Measurements from ENCODE around the gene ADIPOR2. TPM values are rescaled to one million over a fixed set of nuclear protein-coding genes. Genes with fewer than 3 reads are reported as not detected.
A peak's percentile ranks its signal among the peaks of the same experiment; 100 is the strongest.

The ADIPOR2 gene
- total RNA-seq, 2 experiments from 2014 or later, result 64.4 to 68.3 TPM

DNA sequence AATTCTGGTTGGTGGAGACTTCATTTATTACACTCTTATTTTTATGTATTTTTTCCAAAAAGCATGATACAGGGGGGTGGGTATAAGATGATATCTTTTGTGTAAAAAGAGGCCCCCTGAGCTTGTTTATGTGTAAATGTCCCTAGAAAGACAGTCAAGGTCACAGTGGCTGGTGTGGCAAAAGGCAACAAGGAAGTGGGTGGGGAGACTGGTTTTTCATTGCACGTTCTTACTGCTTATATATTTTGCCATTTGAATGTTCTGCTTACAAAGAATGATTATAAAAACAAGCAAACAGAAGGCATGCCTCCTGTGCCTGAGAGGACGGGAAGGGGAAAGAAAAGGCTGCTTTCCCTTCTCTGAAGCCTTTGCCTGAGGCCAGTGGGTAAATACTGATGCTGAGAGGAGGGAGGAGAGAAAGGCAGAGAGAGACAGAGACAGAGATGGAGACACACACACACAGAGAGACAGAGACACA lies 24.1 kb upstream of the ADIPOR2 start:
- ATAC-seq (no peak), DNase-seq (peak; percentile 56)
- H3K27ac Mint-ChIP-seq, result peak overlapping the region; percentile 88
- H3K9me3 Mint-ChIP-seq (ENCODE audit: insufficient read depth), result peaks cover 3% of the 10 kb centered on the region
- POLR2A ChIA-PET, result interaction anchor here (1.0 to 1.1 kb wide), 2 partner anchors 25 to 129 kb away, joined by 3 to 5 read pairs; partner anchors contain the start of gene ADIPOR2
- no peaks in the 10 kb centered on the region for H3K27me3 Mint-ChIP-seq (ENCODE audit: low read depth)
- peaks cover 68% of the 10 kb centered on the region for H3K4me1 Mint-ChIP-seq (ENCODE audit: low read depth)
- peak overlapping the region; percentile 42 for H3K4me3 Mint-ChIP-seq
- H3K36me3 Mint-ChIP-seq (ENCODE audit: low read depth), result peaks cover 14% of the 10 kb centered on the region
- CTCF ChIA-PET, result interaction anchor here (0.6 to 1.5 kb wide), 10 partner anchors 11 to 273 kb away, joined by 3 to 8 read pairs (median 3); no protein-coding TSS in a partner anchor

- CTCF ChIA-PET, result interaction anchor here (0.6 to 0.7 kb wide), 2 partner anchors 24 to 271 kb away, joined by 3 read pairs; no protein-coding TSS in a partner anchor
Observed at GRCh38 chr12:1668833-1669543, 21.9 kb upstream of the ADIPOR2 start.

DNA sequence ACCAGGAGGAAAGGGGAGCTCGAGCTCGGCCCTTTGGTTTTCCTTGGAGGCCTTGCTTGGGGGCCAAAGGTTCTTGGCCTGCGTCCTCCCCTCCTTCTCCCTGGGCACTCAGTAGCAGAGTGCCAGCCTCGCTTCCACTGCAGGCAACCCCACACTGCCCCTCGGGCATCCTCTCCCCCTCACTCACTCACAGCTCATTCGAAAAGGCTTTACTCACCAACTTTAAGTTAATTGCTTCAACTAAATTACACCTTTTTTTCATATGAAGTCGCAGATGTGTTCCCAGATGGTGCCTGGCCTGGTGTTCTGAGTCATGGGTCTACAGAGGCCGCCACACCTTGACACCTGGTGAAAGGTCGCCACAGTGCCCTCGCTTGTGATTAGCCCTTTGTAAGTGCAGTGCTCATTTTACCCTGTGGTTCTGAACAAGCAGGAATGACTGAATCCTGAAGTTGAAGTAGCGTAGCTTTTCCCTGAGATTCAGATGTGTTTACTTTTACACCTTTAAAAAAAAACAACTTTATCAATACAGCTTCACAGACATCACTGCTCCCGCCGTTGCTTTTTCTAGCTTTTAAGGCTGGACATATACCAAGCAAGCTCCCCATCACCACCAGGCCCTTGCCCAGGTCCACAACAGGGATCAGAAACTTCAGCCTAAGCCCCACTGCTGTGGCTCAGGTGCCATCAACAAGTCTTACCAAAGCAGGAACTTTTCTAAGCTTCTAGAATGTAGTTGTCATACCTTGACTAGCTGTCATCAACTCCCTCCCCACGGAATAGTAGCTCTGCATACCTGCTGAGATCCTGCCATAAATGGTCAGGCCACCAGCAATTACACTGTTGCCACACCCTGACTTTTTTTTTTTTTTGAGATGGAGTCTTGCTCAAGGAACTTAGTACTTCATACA lies 20.3 kb upstream of the ADIPOR2 start:
- H3K9me3 Mint-ChIP-seq (ENCODE audit: insufficient read depth), result peaks cover 3% of the 10 kb centered on the region
- peaks cover 44% of the 10 kb centered on the region for H3K4me1 Mint-ChIP-seq (ENCODE audit: low read depth)
- POLR2A ChIA-PET, result interaction anchor here (0.6 to 1.8 kb wide), 3 partner anchors 17 to 364 kb away, joined by 3 to 10 read pairs (median 3); partner anchors contain the start of gene ADIPOR2
- no peak overlapping the region for H3K27ac Mint-ChIP-seq
- no peak overlapping the region for H3K4me3 Mint-ChIP-seq
- DNase-seq (no peak), ATAC-seq (no peak)
- peaks cover 6% of the 10 kb centered on the region for H3K36me3 Mint-ChIP-seq (ENCODE audit: low read depth)
- no peaks in the 10 kb centered on the region for H3K27me3 Mint-ChIP-seq (ENCODE audit: low read depth)
- CTCF ChIA-PET, result interaction anchor here (0.9 to 2.3 kb wide), 4 partner anchors 17 to 270 kb away, joined by 3 to 8 read pairs (median 6); no protein-coding TSS in a partner anchor

More at GRCh38 chr12:1668833-1669543, 21.9 kb upstream of the ADIPOR2 start:
- Mint-ChIP-seq H3K36me3 (ENCODE audit: low read depth) (peaks cover 9% of the 10 kb centered on the region), H3K27me3 (ENCODE audit: low read depth) (no peaks in the 10 kb centered on the region), H3K9me3 (ENCODE audit: insufficient read depth) (peaks cover 3% of the 10 kb centered on the region), H3K4me3 (peak overlapping the region; percentile 1), H3K27ac (peak overlapping the region; percentile 60), H3K4me1 (ENCODE audit: low read depth) (peaks cover 59% of the 10 kb centered on the region)
- DNase-seq, result no peak
- ATAC-seq, result peak; percentile 16
- POLR2A ChIA-PET, result no interaction called here

DNA sequence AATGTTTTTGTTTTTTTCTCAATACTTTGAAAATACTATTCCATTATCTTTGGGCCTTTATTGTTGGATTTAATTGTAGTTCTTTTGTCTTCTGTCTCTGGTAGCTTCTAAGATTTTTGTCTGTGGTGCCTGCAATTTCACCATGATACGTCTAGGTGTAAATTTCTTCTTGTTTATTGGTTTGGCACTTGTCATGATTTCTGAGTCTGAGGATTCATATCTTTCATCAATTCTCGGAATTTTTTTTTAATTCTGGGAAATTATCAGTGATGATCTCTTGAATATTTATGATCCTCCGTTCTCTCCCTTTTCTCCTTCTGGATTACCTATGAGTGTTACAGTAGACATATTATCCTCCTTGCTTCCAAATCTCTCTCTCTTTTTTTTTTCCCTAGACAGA lies 14.8 kb upstream of the ADIPOR2 start:
- ChIA-PET CTCF (no interaction called here), POLR2A (interaction anchor here (1.7 kb wide), 1 partner anchor 14 kb away, joined by 4 read pairs; no protein-coding TSS in a partner anchor)
- no peak for DNase-seq
- H3K27me3 Mint-ChIP-seq (ENCODE audit: low read depth), result peaks cover 4% of the 10 kb centered on the region
- H3K27ac Mint-ChIP-seq, result no peak overlapping the region
- H3K4me1 Mint-ChIP-seq (ENCODE audit: low read depth), result peaks cover 6% of the 10 kb centered on the region
- no peaks in the 10 kb centered on the region for H3K36me3 Mint-ChIP-seq (ENCODE audit: low read depth)
- H3K9me3 Mint-ChIP-seq (ENCODE audit: insufficient read depth), result peaks cover 3% of the 10 kb centered on the region
- H3K4me3 Mint-ChIP-seq, result no peak overlapping the region
- no peak for ATAC-seq

DNA sequence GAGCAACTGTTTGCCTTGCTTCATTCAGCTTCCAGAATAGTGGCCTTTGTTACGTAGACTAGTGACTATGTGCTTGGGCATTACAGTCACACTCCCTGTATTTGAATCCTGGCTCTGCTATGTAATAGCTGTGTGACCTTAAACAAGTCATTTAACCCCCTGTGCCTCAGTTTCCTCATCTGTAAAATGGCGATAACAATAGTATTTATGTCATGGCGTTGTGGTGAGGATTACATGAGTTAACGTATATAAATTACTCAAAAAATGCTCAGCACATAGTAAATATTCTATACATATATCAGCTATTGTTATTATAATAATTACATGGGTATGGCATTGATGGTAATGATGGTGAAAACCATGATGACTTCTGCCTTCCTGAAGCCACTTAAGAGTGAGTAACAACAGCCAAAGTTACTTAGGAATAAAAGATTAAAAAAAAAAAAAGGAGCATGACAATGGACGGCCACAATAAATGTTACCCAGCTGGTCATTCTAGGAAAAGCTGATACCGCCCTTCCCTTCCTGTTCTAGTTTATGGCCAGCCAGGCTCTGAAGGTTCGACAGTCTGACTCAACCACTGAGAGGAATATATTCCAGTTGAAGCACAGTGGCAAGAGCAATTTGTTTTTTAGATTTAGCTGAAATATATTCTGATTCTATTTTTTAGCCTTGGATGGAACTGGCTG lies 9.9 kb upstream of the ADIPOR2 start:
- Mint-ChIP-seq H3K4me3 (no peak overlapping the region), H3K36me3 (ENCODE audit: low read depth) (no peaks in the 10 kb centered on the region), H3K27me3 (ENCODE audit: low read depth) (peaks cover 10% of the 10 kb centered on the region), H3K27ac (no peak overlapping the region), H3K4me1 (ENCODE audit: low read depth) (no peaks in the 10 kb centered on the region), H3K9me3 (ENCODE audit: insufficient read depth) (no peaks in the 10 kb centered on the region)
- POLR2A ChIA-PET, result no interaction called here
- CTCF ChIA-PET, result interaction anchor here (1.2 to 1.8 kb wide), 3 partner anchors 28 to 259 kb away, joined by 3 to 9 read pairs (median 4); no protein-coding TSS in a partner anchor
- DNase-seq (no peak), ATAC-seq (no peak)

DNA sequence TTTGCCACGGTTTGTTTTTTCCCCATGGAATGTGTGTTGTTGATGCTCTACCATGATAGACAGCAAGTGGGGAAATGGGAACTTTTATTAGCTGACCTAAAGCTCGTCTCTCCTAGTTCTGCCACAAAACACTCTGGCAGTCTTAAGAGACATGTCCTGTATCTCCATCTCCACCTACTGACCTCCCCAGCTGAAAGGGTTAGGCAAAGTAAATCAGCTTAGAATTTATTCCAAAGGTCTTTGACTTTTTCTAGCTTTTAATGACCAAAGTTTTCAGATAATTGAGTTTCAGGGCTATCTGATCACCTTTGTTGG lies 9.4 kb upstream of the ADIPOR2 start:
- no peak for DNase-seq
- no peaks in the 10 kb centered on the region for H3K4me1 Mint-ChIP-seq (ENCODE audit: low read depth)
- ATAC-seq, result no peak
- no peak overlapping the region for H3K4me3 Mint-ChIP-seq
- POLR2A ChIA-PET, result no interaction called here
- CTCF ChIA-PET, result interaction anchor here (1.2 to 1.8 kb wide), 3 partner anchors 28 to 258 kb away, joined by 3 to 9 read pairs (median 4); no protein-coding TSS in a partner anchor
- H3K9me3 Mint-ChIP-seq (ENCODE audit: insufficient read depth), result no peaks in the 10 kb centered on the region
- H3K27ac Mint-ChIP-seq, result no peak overlapping the region
- peaks cover 13% of the 10 kb centered on the region for H3K27me3 Mint-ChIP-seq (ENCODE audit: low read depth)
- H3K36me3 Mint-ChIP-seq (ENCODE audit: low read depth), result no peaks in the 10 kb centered on the region

DNA sequence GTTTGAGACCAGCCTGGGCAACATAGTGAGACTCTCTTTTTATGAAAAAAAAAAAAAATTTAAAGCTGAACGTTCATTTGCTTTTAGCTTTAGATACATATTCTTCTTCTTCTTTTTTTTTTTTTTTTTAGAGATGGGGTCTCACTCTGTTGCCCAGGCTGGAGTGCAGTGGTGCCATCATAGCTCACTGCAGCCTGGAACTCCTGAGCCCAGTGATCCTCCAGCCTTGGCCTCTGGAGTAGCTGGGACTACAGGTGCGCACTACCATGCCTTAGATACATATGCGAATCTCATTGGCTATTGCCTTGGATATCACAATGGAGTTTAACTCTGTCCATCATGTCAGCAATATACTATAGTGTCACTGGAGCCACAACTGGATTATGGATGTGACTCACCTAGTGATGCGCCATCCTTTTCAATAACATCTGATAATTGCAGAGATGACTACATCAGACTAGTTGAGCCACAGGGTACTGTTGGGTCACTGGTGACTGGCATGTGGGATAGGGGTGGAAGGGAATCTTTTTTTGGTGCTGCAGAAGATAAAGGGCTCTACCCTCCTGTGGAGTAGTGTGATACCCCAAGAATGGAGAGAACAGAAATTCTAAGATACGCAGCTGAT lies 2.7 kb upstream of the ADIPOR2 start:
- DNase-seq (no peak), ATAC-seq (no peak)
- Mint-ChIP-seq H3K9me3 (ENCODE audit: insufficient read depth) (no peaks in the 10 kb centered on the region), H3K4me3 (no peak overlapping the region), H3K27me3 (ENCODE audit: low read depth) (peaks cover 8% of the 10 kb centered on the region), H3K27ac (no peak overlapping the region), H3K36me3 (ENCODE audit: low read depth) (peaks cover 7% of the 10 kb centered on the region), H3K4me1 (ENCODE audit: low read depth) (peaks cover 33% of the 10 kb centered on the region)
- CTCF ChIA-PET, result interaction anchor here (0.6 to 1.2 kb wide), 4 partner anchors 21 to 1456 kb away, joined by 3 to 6 read pairs (median 4); no protein-coding TSS in a partner anchor
- POLR2A ChIA-PET, result interaction anchor here (0.8 to 1.0 kb wide), 2 partner anchors 18 to 25 kb away, joined by 3 read pairs; no protein-coding TSS in a partner anchor

DNA sequence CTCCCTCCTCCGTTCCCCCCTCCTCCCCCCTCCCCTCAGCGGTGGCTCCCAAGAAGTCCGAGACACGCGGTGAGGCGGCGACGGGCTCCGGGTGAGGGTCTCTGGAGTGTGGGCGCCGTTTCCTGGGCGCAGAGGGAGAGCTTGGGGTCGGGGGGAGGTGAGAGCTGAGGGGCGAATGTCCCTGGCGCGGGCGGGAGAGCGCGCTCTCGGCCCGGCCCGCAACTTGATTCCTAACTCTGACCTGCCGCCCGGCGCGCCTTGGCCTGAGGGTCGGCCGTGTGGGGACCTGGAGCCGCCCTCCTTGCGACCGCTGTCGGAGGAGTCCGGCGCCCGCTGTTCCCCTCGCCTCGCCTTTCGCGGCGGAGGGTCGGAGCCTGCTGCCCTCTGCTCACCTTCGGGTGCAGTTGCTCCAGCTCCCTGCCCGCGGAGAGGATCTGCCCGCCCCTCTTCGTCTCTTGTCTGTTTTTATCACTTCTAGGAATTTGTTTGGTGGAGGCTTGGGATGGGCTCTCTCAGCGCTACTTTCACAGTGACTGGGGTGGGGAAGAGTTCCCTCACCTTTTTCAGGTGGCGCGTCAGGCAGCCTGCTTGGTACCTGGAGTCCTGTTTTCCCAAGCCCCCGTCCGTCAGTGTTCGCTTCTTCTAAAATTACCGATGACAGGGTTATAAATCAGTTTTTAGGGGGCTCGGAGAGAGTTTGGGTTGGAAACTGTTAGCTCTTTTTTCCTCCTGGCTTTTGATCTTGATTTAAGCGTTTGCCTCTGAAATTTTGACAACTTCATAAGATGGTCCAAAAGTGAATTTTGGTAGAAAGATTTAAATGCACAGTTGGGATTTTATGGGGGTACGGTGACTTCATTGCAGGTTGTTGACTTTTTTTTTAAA lies 495 bp downstream of the ADIPOR2 start:
- POLR2A ChIA-PET, result interaction anchor here (0.5 to 1.7 kb wide), 10 partner anchors 12 to 352 kb away, joined by 3 to 6 read pairs (median 4); no protein-coding TSS in a partner anchor
- DNase-seq, result peak; percentile 53
- peaks cover 46% of the 10 kb centered on the region for H3K4me1 Mint-ChIP-seq (ENCODE audit: low read depth)

GRCh38 chr12:1692226-1692625 lies 1.4 kb downstream of the ADIPOR2 start:
- POLR2A ChIA-PET, result interaction anchor here (0.5 to 1.7 kb wide), 3 partner anchors 26 to 103 kb away, joined by 3 to 5 read pairs (median 3); no protein-coding TSS in a partner anchor

More for the DNA sequence above, 495 bp downstream of the ADIPOR2 start:
- no peak for ATAC-seq
- CTCF ChIA-PET, result interaction anchor here (1.4 to 3.3 kb wide), 4 partner anchors 14 to 573 kb away, joined by 3 to 25 read pairs (median 7); no protein-coding TSS in a partner anchor
- Mint-ChIP-seq H3K27me3 (ENCODE audit: low read depth) (peaks cover 2% of the 10 kb centered on the region), H3K27ac (peak overlapping the region; percentile 98), H3K4me3 (peak overlapping the region; percentile 96), H3K36me3 (ENCODE audit: low read depth) (peaks cover 28% of the 10 kb centered on the region), H3K9me3 (ENCODE audit: insufficient read depth) (no peaks in the 10 kb centered on the region)

More at GRCh38 chr12:1692226-1692625, 1.4 kb downstream of the ADIPOR2 start:
- CTCF ChIA-PET, result interaction anchor here (0.5 to 3.3 kb wide), 4 partner anchors 33 to 574 kb away, joined by 3 to 25 read pairs (median 7); no protein-coding TSS in a partner anchor
- peaks cover 34% of the 10 kb centered on the region for H3K36me3 Mint-ChIP-seq (ENCODE audit: low read depth)
- peaks cover 53% of the 10 kb centered on the region for H3K4me1 Mint-ChIP-seq (ENCODE audit: low read depth)
- no peaks in the 10 kb centered on the region for H3K27me3 Mint-ChIP-seq (ENCODE audit: low read depth)
- ATAC-seq (no peak), DNase-seq (no peak)
- no peaks in the 10 kb centered on the region for H3K9me3 Mint-ChIP-seq (ENCODE audit: insufficient read depth)
- H3K4me3 Mint-ChIP-seq, result peak overlapping the region; percentile 96
- peak overlapping the region; percentile 98 for H3K27ac Mint-ChIP-seq

All from activated CD8-positive, alpha-beta T cell treated with anti-CD3 and anti-CD28 coated beads, Interleukin-2, amount 10 ng/mL, durations not matched to agents 7 days and 5 days (primary cell).